HG02610 (cell line): Measurements from ENCODE around the gene NLRP7.

Experiments
- ATAC-seq: cut with Tn5 transposase; IDR thresholded peaks from one replicate; pipeline ENCODE4 v1.9.1; 2021; ENCODE audit warnings: mild to moderate bottlenecking, moderate library complexity; ENCODE audit not compliant: unreplicated experiment

Gene NLRP7

GRCh38 chr19:54875506-54875905, 71.8 kb downstream of the NLRP7 start:
- ATAC-seq, result no peak

- ATAC-seq, result no peak
Observed at GRCh38 chr19:54873990-54874389, 73.3 kb downstream of the NLRP7 start, which contains the start of gene FCAR. Gene FCAR (plus strand): TSS chr19:54874235. CDS start chr19:54874290, 55 bp downstream.
